Fibroblast of lung (primary cell): Measurements from ENCODE around the gene SREK1IP1.

Experiments used
- EZH2 ChIP-seq: IDR thresholded peaks from 2 replicates; pipeline ENCODE4 v1.5.1; 2012; ENCODE audit warnings: low read length, control low read depth, mild to moderate bottlenecking; ENCODE audit errors: missing control alignments
- TF ChIP-seq, protein P1 (sequence below), 2 donors: IDR thresholded peaks in 1 of 2; conservative IDR thresholded peaks in 1 of 2; 1 replicate in 1 of 2; 2 replicates in 1 of 2; pipeline ENCODE4 v1.5.1; 2011 to 2012; ENCODE audit warnings: low read length in 2 of 2, control low read depth in 1 of 2, inconsistent platforms in 1 of 2, low read depth in 1 of 2, mild to moderate bottlenecking in 1 of 2

DNA sequence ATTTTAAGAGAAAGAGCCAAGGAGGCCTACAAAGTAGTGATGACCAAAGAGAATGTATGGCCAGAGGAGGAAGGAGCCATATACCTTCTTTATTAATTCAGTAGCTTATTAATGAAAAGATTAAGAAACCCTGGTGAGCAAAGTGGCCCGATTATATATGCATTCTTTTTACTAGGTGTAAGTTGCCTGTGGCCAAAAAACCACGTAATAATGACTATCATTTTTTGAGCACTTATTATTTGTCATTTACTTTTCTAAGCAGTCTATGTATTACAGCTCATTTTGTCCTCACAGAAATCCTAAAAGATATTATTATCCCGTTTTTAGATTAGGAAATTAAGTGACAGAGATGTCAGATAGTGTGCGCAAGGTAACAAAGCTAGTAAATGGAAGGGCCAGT lies 3.2 kb upstream of the SREK1IP1 start:
- TF ChIP-seq, protein P1, sequence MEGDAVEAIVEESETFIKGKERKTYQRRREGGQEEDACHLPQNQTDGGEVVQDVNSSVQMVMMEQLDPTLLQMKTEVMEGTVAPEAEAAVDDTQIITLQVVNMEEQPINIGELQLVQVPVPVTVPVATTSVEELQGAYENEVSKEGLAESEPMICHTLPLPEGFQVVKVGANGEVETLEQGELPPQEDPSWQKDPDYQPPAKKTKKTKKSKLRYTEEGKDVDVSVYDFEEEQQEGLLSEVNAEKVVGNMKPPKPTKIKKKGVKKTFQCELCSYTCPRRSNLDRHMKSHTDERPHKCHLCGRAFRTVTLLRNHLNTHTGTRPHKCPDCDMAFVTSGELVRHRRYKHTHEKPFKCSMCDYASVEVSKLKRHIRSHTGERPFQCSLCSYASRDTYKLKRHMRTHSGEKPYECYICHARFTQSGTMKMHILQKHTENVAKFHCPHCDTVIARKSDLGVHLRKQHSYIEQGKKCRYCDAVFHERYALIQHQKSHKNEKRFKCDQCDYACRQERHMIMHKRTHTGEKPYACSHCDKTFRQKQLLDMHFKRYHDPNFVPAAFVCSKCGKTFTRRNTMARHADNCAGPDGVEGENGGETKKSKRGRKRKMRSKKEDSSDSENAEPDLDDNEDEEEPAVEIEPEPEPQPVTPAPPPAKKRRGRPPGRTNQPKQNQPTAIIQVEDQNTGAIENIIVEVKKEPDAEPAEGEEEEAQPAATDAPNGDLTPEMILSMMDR (conservative IDR thresholded peaks at IDR 0.05 in 1 of 2, IDR thresholded peaks at IDR 0.05 in 1 of 2; ENCODE audit: low read depth in 1 of 2, low read length in 2 of 2), result no peak
- TF ChIP-seq EZH2, result no peak
